ENCODE data around the gene GRK1.

GRCh38 chr13:113741191-113741668 lies 74.2 kb downstream of the GRK1 start:
- TF ChIP-seq POLR2AphosphoS5 (IDR thresholded peaks at IDR 0.05; ENCODE audit: low read depth) (no peak), EZH2phosphoT487 (IDR thresholded peaks at IDR 0.05; ENCODE audit: unreplicated experiment) (no peak), EZH2 (IDR thresholded peaks at IDR 0.05; ENCODE audit: low read depth, unreplicated experiment) (no peak)
- TF ChIP-seq, protein P1, sequence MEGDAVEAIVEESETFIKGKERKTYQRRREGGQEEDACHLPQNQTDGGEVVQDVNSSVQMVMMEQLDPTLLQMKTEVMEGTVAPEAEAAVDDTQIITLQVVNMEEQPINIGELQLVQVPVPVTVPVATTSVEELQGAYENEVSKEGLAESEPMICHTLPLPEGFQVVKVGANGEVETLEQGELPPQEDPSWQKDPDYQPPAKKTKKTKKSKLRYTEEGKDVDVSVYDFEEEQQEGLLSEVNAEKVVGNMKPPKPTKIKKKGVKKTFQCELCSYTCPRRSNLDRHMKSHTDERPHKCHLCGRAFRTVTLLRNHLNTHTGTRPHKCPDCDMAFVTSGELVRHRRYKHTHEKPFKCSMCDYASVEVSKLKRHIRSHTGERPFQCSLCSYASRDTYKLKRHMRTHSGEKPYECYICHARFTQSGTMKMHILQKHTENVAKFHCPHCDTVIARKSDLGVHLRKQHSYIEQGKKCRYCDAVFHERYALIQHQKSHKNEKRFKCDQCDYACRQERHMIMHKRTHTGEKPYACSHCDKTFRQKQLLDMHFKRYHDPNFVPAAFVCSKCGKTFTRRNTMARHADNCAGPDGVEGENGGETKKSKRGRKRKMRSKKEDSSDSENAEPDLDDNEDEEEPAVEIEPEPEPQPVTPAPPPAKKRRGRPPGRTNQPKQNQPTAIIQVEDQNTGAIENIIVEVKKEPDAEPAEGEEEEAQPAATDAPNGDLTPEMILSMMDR (conservative IDR thresholded peaks at IDR 0.05; ENCODE audit: low read depth in 2 of 2) = no peak

Measured in GM23338 (cell line).